GM18861 (cell line): ENCODE results near the gene MTG1.
"Not testable (repeated sequence)": the region's sequence is repeated elsewhere in the genome, so short reads cannot be mapped to it uniquely, and the experiment has no call there.

ENCODE experiments used
- ATAC-seq: cut with Tn5 transposase; IDR thresholded peaks from one replicate; pipeline ENCODE4 v1.9.1; 2021; ENCODE audit not compliant: unreplicated experiment

MTG1 gene

GRCh38 chr10:133358162-133358924 is 35.6 kb upstream of the MTG1 start:
- no peak for ATAC-seq

- no peak for ATAC-seq
Observed at GRCh38 chr10:133358925-133359310, 35.0 kb upstream of the MTG1 start.

GRCh38 chr10:133359554-133359971 is 34.4 kb upstream of the MTG1 start:
- no peak for ATAC-seq

GRCh38 chr10:133359972-133360610 is 33.9 kb upstream of the MTG1 start:
- no peak for ATAC-seq

- ATAC-seq, result no peak
Observed at GRCh38 chr10:133361227-133361626, 32.7 kb upstream of the MTG1 start.

GRCh38 chr10:133361773-133362441 is 32.0 kb upstream of the MTG1 start:
- no peak for ATAC-seq

GRCh38 chr10:133362846-133363245 is 31.1 kb upstream of the MTG1 start:
- no peak for ATAC-seq

GRCh38 chr10:133364645-133365431 is 29.1 kb upstream of the MTG1 start:
- ATAC-seq, result no peak

- no peak for ATAC-seq
Observed at GRCh38 chr10:133365461-133366129, 28.4 kb upstream of the MTG1 start.

GRCh38 chr10:133366130-133366478 is 27.9 kb upstream of the MTG1 start:
- no peak for ATAC-seq

GRCh38 chr10:133366751-133367150 is 27.2 kb upstream of the MTG1 start:
- ATAC-seq, result no peak

- ATAC-seq, result not testable (repeated sequence)
Observed at GRCh38 chr10:133367461-133367860, 26.5 kb upstream of the MTG1 start.

- ATAC-seq, result no peak
Observed at GRCh38 chr10:133368153-133368552, 25.8 kb upstream of the MTG1 start.

- ATAC-seq, result no peak
Observed at GRCh38 chr10:133370030-133370786, 23.7 kb upstream of the MTG1 start.

GRCh38 chr10:133372507-133372906 is 21.4 kb upstream of the MTG1 start:
- no peak for ATAC-seq

GRCh38 chr10:133373174-133374090 is 20.5 kb upstream of the MTG1 start, which contains the start of gene ECHS1:
Gene ECHS1, minus strand, starts transcription at chr10:133373354. Its CDS starts 21 bp downstream, at chr10:133373333.
- ATAC-seq, result peak; percentile 96

- ATAC-seq, result no peak
Observed at GRCh38 chr10:133375357-133376115, 18.4 kb upstream of the MTG1 start.

- ATAC-seq, result not testable (repeated sequence)
Observed at GRCh38 chr10:133376183-133376582, 17.8 kb upstream of the MTG1 start.
